SK-N-SH (cell line): ENCODE results near the gene SLC7A14. TPM values are rescaled to one million over a fixed set of nuclear protein-coding genes. Genes with fewer than 3 reads are reported as not detected.

Source experiments
- CTCF ChIA-PET: fragments of 300-600, 350-600 bp; formaldehyde crosslinking; extraction: SDS; loops from one replicate; lab custom pipeline; 2021; lab: Yijun Ruan, JAX
- POLR2A ChIA-PET: fragments of 350-600 bp; sonication (Branson Sonifier 250); formaldehyde crosslinking; extraction: SDS; loops from one replicate; lab custom pipeline; 2020; ENCODE audit warnings: antibody characterized with exemption, inconsistent platforms; lab: Yijun Ruan, JAX
- DNase-seq: peaks from one replicate; pipeline ENCODE4 v3.0.0; 2012
- H2AFZ ChIP-seq: fragments of 200-600 bp; sonication (generic); 2 replicates; pipeline ENCODE4 v1.8.1; 2016; ENCODE audit warnings: antibody characterized with exemption, mild to moderate bottlenecking, low read depth
- H3F3A ChIP-seq: fragments of 200-600 bp; sonication (generic); replicated peaks from 2 replicates; pipeline ENCODE3; 2016; ENCODE audit warnings: antibody characterized with exemption, mild to moderate bottlenecking; ENCODE audit not compliant: insufficient read depth
- H3K27ac ChIP-seq, 2 experiments: fragments of 200-500 bp in 1 of 2; fragments of 200-600 bp in 1 of 2; sonication (Bioruptor generic) in 1 of 2; sonication (generic), shearing (Covaris generic) in 1 of 2; 2 replicates each; pipeline versions ENCODE4 v1.5.1 to v1.6.1; 2014 to 2016; ENCODE audit warnings: low read depth in 2 of 2, inconsistent platforms in 1 of 2, low read length in 1 of 2, mild to moderate bottlenecking in 1 of 2, mixed read lengths in 1 of 2
- H3K27me3 ChIP-seq: fragments of 200-600 bp; sonication (generic), shearing (Covaris generic); 2 replicates; pipeline ENCODE4 v1.6.1; 2016; ENCODE audit warnings: mixed run types; ENCODE audit not compliant: insufficient read depth
- H3K36me3 ChIP-seq, 2 experiments: fragments of 200-500 bp in 1 of 2; fragments of 200-600 bp in 1 of 2; sonication (Bioruptor generic) in 1 of 2; sonication (generic) in 1 of 2; replicated peaks in 1 of 2; 2 replicates each; pipeline versions ENCODE3 to v1.5.1; 2014 to 2016; ENCODE audit warnings: low read length in 1 of 2, mild to moderate bottlenecking in 1 of 2; ENCODE audit not compliant: insufficient read depth in 2 of 2, control insufficient read depth in 1 of 2
- H3K4me1 ChIP-seq, 2 experiments: fragments of 200-500 bp in 1 of 2; fragments of 200-600 bp in 1 of 2; sonication (Bioruptor generic) in 1 of 2; sonication (generic), shearing (Covaris generic) in 1 of 2; 2 replicates each; pipeline versions ENCODE4 v1.5.1 to v1.6.1; 2014 to 2016; ENCODE audit warnings: low read depth in 1 of 2, low read length in 1 of 2, mixed run types in 1 of 2; ENCODE audit not compliant: insufficient read depth in 2 of 2, control insufficient read depth in 1 of 2
- H3K4me2 ChIP-seq: fragments of 200-600 bp; sonication (generic), shearing (Covaris generic); 2 replicates; pipeline ENCODE4 v1.6.1; 2017; ENCODE audit warnings: mixed run types
- H3K4me3 ChIP-seq, 2 experiments: fragments of 200-500 bp in 1 of 2; fragments of 200-600 bp in 1 of 2; sonication (Bioruptor generic) in 1 of 2; sonication (generic), shearing (Covaris generic) in 1 of 2; 2 replicates each; pipeline versions ENCODE4 v1.5.1 to v1.8.1; 2014 to 2016; ENCODE audit warnings: low read depth in 2 of 2, inconsistent platforms in 1 of 2, low read length in 1 of 2, mild to moderate bottlenecking in 1 of 2, mixed read lengths in 1 of 2, moderate library complexity in 1 of 2
- H3K79me2 ChIP-seq: fragments of 200-600 bp; sonication (generic); 2 replicates; pipeline ENCODE4 v1.8.1; 2017; ENCODE audit warnings: mild to moderate bottlenecking; ENCODE audit not compliant: insufficient read depth
- H3K9ac ChIP-seq: fragments of 200-600 bp; sonication (generic); 2 replicates; pipeline ENCODE4 v1.6.1; 2017; ENCODE audit warnings: mixed run types
- H3K9me2 ChIP-seq: fragments of 200-600 bp; sonication (generic); 2 replicates; pipeline ENCODE4 v1.6.1; 2017; ENCODE audit warnings: mixed run types
- H3K9me3 ChIP-seq: fragments of 200-600 bp; sonication (generic); 2 replicates; pipeline ENCODE4 v1.6.1; 2017; ENCODE audit warnings: mixed run types, mild to moderate bottlenecking, moderate library complexity
- H4K20me1 ChIP-seq: fragments of 200-600 bp; sonication (generic); 2 replicates; pipeline ENCODE4 v1.6.1; 2017; ENCODE audit warnings: mild to moderate bottlenecking, mixed run types; ENCODE audit not compliant: insufficient read depth
- CHD2 ChIP-seq: fragments of 150-350 bp; IDR thresholded peaks from 2 replicates; pipeline ENCODE4 v1.6.1; 2018; ENCODE audit warnings: low read length; ENCODE audit not compliant: partially characterized antibody
- ELF1 ChIP-seq: IDR thresholded peaks from 2 replicates; pipeline ENCODE4 v1.4.0; 2012
- FOSL2 ChIP-seq: IDR thresholded peaks from 2 replicates; pipeline ENCODE4 v1.4.0; 2012; ENCODE audit warnings: low read depth, mild to moderate bottlenecking, moderate library complexity, borderline replicate concordance
- FOXJ3 ChIP-seq: sonication (generic); formaldehyde crosslinking; IDR thresholded peaks from 2 replicates; pipeline ENCODE4 v1.5.1; 2020; ENCODE audit warnings: mild to moderate bottlenecking, missing genetic modification reagents
- FOXM1 ChIP-seq: IDR thresholded peaks from 2 replicates; pipeline ENCODE4 v1.4.0; 2012; ENCODE audit warnings: low read depth, mild to moderate bottlenecking
- GABPA ChIP-seq: IDR thresholded peaks from 2 replicates; pipeline ENCODE4 v1.4.0; 2012; ENCODE audit warnings: low read depth, mild to moderate bottlenecking
- JUND ChIP-seq: IDR thresholded peaks from 2 replicates; pipeline ENCODE4 v1.4.0; 2012
- MEF2A ChIP-seq: IDR thresholded peaks from 2 replicates; pipeline ENCODE4 v1.4.0; 2012; ENCODE audit warnings: low read depth, borderline replicate concordance
- MXI1 ChIP-seq: IDR thresholded peaks from 2 replicates; pipeline ENCODE4 v1.6.1; 2012; ENCODE audit warnings: mild to moderate bottlenecking, low read depth, low read length, improper control_type of control experiment
- NRF1 ChIP-seq: IDR thresholded peaks from 2 replicates; pipeline ENCODE4 v1.6.1; 2012; ENCODE audit warnings: low read depth, mild to moderate bottlenecking, low read length
- RCOR1 ChIP-seq: fragments of 150-350 bp; IDR thresholded peaks from 2 replicates; pipeline ENCODE4 v1.6.1; 2017; ENCODE audit warnings: antibody characterized with exemption, low read length
- RFX5 ChIP-seq: IDR thresholded peaks from 2 replicates; pipeline ENCODE4 v1.6.1; 2012; ENCODE audit warnings: mild to moderate bottlenecking, improper control_type of control experiment, low read length
- SMC3 ChIP-seq: IDR thresholded peaks from 2 replicates; pipeline ENCODE4 v1.6.1; 2012; ENCODE audit warnings: low read depth, low read length, improper control_type of control experiment
- WGBS: methylation state at CpG from one replicate; pipeline ENCODE4 v1.1.6; 2017; ENCODE audit warnings: low lambda C conversion rate; 5-methylcytosine and 5-hydroxymethylcytosine counted together
- polyA plus RNA-seq, 3 experiments: library from polyadenylated mRNA; depleted of rRNA; stranded (reverse); fragments of >200 nt; gene quantifications; 2 replicates each; pipeline ENCODE4 v1.2.3, GENCODE V29; 2012
- TF ChIP-seq, protein P1 (sequence below): fragments of 150-350 bp; IDR thresholded peaks from 2 replicates; pipeline ENCODE4 v1.6.1; 2016; ENCODE audit warnings: mild to moderate bottlenecking, low read depth, low read length
- TF ChIP-seq, protein P2 (sequence below): fragments of 200-600 bp; sonication (generic); IDR thresholded peaks from 2 replicates; pipeline ENCODE4 v1.6.1; 2017; ENCODE audit warnings: antibody characterized with exemption, mild to moderate bottlenecking, moderate library complexity
- TF ChIP-seq, protein P3 (sequence below): IDR thresholded peaks from 2 replicates; pipeline ENCODE4 v1.4.0; 2012; ENCODE audit warnings: low read depth, borderline replicate concordance
- TF ChIP-seq, protein P4 (sequence below): IDR thresholded peaks from 2 replicates; pipeline ENCODE4 v1.4.0; 2012; ENCODE audit warnings: low read depth
- TF ChIP-seq, protein P5 (sequence below): IDR thresholded peaks from 2 replicates; pipeline ENCODE4; 2012

SLC7A14 gene
- polyA plus RNA-seq, 1 of the 3 experiments (the other 2 are of a cell fraction) = 2.5 TPM

DNA sequence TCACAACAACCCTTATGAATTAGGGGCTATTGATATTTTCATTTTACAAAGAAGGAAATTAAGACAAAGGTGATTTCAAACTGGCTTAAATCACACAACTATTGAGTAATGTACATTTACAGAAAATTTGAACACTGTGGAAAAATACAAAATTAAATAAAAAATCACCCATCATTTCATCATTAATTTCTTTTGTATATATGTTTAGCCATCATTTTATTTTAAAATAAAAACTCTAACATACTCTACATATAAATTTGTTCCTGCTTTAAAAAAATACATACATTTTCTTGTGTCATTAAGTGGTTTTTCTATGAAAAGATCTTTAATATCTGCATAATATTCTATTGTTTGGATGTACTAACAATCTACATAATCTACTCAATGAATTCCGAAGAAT, 147.0 kb downstream of the SLC7A14 start:
- Histone ChIP-seq H3F3A (peaks cover 3% of the 10 kb centered on the region), H4K20me1 (no peaks in the 10 kb centered on the region), H3K79me2 (no peaks in the 10 kb centered on the region), H3K4me1 (no peaks in the 10 kb centered on the region; a peak in 1 of 4 replicates), H3K4me3 (no peak overlapping the region), H3K27me3 (no peaks in the 10 kb centered on the region), H3K27ac (no peak overlapping the region), H3K9me2 (no peaks in the 10 kb centered on the region), H3K36me3 (no peaks in the 10 kb centered on the region), H3K4me2 (no peak overlapping the region), H3K9me3 (no peaks in the 10 kb centered on the region), H3K9ac (no peak overlapping the region), H2AFZ (no peak overlapping the region)
- no peak for DNase-seq
- POLR2A ChIA-PET = no interaction called here
- CTCF ChIA-PET = no interaction called here
- 85% methylated on average over 1 of the region's 1 CpG for WGBS
- TF ChIP-seq FOXM1 (no peak), SMC3 (no peak), GABPA (no peak), FOSL2 (no peak), RFX5 (no peak), MXI1 (no peak), FOXJ3 (CRISPR knock-in tag) (no peak)
- TF ChIP-seq, protein P1, sequence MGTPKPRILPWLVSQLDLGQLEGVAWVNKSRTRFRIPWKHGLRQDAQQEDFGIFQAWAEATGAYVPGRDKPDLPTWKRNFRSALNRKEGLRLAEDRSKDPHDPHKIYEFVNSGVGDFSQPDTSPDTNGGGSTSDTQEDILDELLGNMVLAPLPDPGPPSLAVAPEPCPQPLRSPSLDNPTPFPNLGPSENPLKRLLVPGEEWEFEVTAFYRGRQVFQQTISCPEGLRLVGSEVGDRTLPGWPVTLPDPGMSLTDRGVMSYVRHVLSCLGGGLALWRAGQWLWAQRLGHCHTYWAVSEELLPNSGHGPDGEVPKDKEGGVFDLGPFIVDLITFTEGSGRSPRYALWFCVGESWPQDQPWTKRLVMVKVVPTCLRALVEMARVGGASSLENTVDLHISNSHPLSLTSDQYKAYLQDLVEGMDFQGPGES = no peak
- TF ChIP-seq, protein P2, sequence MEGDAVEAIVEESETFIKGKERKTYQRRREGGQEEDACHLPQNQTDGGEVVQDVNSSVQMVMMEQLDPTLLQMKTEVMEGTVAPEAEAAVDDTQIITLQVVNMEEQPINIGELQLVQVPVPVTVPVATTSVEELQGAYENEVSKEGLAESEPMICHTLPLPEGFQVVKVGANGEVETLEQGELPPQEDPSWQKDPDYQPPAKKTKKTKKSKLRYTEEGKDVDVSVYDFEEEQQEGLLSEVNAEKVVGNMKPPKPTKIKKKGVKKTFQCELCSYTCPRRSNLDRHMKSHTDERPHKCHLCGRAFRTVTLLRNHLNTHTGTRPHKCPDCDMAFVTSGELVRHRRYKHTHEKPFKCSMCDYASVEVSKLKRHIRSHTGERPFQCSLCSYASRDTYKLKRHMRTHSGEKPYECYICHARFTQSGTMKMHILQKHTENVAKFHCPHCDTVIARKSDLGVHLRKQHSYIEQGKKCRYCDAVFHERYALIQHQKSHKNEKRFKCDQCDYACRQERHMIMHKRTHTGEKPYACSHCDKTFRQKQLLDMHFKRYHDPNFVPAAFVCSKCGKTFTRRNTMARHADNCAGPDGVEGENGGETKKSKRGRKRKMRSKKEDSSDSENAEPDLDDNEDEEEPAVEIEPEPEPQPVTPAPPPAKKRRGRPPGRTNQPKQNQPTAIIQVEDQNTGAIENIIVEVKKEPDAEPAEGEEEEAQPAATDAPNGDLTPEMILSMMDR = no peak

DNA sequence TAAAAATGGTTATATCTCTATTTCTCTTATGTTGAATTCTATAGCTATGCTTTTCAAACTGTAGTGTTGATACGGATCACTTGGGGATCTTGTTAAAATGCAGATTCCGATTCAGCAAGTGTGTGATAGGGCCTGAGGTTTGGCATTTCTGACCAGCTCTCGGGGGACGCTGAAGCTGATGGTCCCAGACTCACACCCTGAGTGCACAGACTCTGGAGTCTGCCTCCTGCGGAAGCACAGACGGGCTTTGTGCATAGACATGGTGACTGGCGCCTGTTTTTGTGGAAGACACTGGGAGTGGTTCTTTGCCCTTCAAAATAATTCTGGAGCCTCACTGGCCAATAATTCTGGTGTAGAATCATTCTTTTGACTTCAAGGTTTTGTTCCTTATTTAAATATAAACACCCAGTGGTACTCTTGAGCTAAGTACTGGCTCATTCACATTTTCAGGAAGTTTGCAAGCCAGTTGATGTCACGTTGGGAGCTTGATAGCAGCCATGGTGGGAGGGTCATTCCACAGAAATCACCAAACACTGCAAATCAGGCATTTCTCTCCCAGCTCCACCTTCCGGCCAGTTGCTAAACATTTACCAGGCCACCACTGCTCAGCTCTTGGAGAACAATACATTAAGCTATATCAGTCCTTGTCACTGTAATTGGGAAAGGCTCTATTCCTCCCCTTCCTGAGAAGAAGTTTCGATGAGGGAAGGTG, 148.0 kb downstream of the SLC7A14 start:
- ChIA-PET POLR2A (no interaction called here), CTCF (no interaction called here)
- Histone ChIP-seq H3K4me2 (no peak overlapping the region), H2AFZ (no peak overlapping the region), H3K27ac (no peak overlapping the region), H3K79me2 (no peaks in the 10 kb centered on the region), H3K27me3 (no peaks in the 10 kb centered on the region), H3K9ac (no peak overlapping the region), H4K20me1 (no peaks in the 10 kb centered on the region), H3K9me2 (no peaks in the 10 kb centered on the region), H3K9me3 (no peaks in the 10 kb centered on the region), H3K36me3 (no peaks in the 10 kb centered on the region), H3F3A (peaks cover 3% of the 10 kb centered on the region), H3K4me3 (no peak overlapping the region), H3K4me1 (no peaks in the 10 kb centered on the region; a peak in 1 of 4 replicates)
- WGBS = 90% methylated on average over 9 of the region's 10 CpGs
- DNase-seq = no peak
- TF ChIP-seq JUND (no peak), MEF2A (no peak), ELF1 (no peak), RCOR1 (no peak), CHD2 (no peak), RFX5 (no peak), NRF1 (no peak)
- TF ChIP-seq, protein P3, sequence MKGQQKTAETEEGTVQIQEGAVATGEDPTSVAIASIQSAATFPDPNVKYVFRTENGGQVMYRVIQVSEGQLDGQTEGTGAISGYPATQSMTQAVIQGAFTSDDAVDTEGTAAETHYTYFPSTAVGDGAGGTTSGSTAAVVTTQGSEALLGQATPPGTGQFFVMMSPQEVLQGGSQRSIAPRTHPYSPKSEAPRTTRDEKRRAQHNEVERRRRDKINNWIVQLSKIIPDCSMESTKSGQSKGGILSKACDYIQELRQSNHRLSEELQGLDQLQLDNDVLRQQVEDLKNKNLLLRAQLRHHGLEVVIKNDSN = no peak
- TF ChIP-seq, protein P4, sequence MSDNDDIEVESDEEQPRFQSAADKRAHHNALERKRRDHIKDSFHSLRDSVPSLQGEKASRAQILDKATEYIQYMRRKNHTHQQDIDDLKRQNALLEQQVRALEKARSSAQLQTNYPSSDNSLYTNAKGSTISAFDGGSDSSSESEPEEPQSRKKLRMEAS = no peak
- TF ChIP-seq, protein P2 = no peak
- TF ChIP-seq, protein P5, sequence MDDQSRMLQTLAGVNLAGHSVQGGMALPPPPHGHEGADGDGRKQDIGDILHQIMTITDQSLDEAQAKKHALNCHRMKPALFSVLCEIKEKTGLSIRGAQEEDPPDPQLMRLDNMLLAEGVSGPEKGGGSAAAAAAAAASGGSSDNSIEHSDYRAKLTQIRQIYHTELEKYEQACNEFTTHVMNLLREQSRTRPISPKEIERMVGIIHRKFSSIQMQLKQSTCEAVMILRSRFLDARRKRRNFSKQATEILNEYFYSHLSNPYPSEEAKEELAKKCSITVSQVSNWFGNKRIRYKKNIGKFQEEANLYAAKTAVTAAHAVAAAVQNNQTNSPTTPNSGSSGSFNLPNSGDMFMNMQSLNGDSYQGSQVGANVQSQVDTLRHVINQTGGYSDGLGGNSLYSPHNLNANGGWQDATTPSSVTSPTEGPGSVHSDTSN = no peak
- TF ChIP-seq, protein P1 = no peak
